ENCODE measurements around the gene BTN1A1.

The BTN1A1 gene

GRCh38 chr6:26475823-26476729, 24.0 kb upstream of the BTN1A1 start:
- in situ Hi-C loops (cut with MboI; ENCODE audit: low sequenced_read_pairs) = no loop called here

- in situ Hi-C loops (cut with MboI; ENCODE audit: low sequenced_read_pairs) = no loop called here
Observed at GRCh38 chr6:26476896-26477295, 23.2 kb upstream of the BTN1A1 start.

DNA sequence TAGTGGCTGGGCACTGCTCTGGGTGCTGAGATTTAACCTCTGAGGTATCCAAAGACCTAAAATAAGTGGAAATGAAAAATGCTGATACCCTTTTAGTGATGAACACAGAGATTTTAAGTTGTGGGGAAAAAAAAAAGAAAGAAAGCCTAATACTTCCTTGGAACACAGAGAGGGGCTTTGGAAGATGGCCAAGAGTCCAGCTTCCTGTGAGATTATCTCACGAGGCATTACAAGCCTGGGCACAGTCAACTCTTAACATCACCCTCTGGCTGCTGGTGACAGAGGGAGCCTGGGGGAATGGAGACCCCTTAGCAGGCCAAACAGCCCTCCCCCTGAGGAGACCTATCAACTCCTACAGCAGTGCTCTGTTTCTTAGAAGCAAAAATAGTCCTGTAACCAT, 22.7 kb upstream of the BTN1A1 start:
- in situ Hi-C loops (cut with MboI; ENCODE audit: low sequenced_read_pairs) = no loop called here

GRCh38 chr6:26478100-26478984, 21.8 kb upstream of the BTN1A1 start:
- in situ Hi-C loops (cut with MboI; ENCODE audit: low sequenced_read_pairs) = no loop called here

GRCh38 chr6:26478985-26479278, 21.2 kb upstream of the BTN1A1 start:
- in situ Hi-C loops (cut with MboI; ENCODE audit: low sequenced_read_pairs) = no loop called here

GRCh38 chr6:26482338-26482737, 17.8 kb upstream of the BTN1A1 start:
- in situ Hi-C loops (cut with MboI; ENCODE audit: low sequenced_read_pairs) = no loop called here

DNA sequence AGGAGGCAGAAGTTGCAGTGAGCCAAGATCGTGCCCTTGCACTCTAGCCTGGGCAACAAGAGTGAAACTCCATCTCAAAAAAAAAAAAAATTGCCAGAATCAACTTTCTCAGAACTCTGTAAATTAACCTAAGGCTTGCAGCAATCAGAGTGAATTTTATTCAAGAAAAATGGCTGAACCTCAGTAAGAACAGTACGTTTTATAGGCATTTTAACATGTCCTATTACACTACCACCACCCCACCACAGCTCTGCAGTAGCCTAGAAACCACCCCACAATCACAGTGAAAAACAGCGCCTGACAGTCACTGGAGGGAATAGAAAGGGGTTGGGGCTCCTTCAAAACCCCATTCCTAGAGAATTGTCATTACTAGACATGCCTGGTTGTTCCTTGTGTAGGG, 16.4 kb upstream of the BTN1A1 start:
- in situ Hi-C loops (cut with MboI; ENCODE audit: low sequenced_read_pairs) = no loop called here

GRCh38 chr6:26484161-26484560, 15.9 kb upstream of the BTN1A1 start:
- in situ Hi-C loops (cut with MboI; ENCODE audit: low sequenced_read_pairs) = no loop called here

DNA sequence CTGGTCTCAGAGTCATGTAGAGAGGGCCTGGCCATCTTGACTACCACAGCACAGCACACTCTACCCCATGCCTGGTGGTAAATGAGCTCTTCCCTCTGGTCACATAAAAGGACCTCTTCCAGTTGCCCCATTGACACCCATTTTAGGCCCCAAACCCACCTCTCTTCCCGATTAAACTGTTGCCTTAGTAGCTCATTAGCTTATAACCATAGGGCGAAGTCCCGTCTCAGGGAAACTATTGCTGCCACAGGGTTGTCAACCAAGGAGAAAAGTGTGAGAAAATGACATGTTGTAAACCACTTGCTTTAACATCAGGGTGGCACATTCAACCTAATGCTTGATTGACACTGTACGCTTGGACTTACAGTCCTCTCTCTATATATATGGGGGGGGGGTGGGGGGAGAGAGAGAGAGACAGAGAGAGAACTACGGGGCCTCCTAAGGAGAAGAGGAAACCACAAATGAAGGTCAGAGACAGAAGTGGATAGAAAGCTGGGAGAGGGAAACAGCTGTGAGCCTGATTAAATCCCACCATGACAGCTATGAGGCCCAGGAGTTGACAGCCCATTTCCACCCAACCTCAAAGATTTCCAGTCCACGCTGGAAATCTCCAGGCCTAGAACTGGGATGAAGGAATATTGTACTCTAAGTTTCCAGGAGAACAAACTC, 14.9 kb upstream of the BTN1A1 start:
- in situ Hi-C loops (cut with MboI; ENCODE audit: low sequenced_read_pairs) = no loop called here

DNA sequence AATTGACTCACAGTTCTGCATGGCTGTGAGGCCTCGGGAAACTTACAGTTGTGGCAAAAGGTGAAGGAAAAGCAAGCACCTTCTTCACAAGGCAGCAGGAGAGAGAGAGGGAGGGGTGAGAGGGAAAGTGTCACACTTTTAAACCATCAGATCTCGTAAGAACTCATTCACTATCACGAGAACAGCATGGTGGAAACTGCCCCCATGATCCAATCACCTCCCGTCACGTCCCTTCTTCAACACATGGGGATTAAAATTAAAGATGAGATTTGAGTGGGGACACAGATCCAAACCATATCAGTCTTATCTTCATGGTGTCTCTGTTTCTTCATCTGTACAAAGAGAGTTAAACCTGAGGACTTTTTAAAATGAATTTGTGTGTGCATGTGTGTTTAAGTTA, 13.7 kb upstream of the BTN1A1 start:
- in situ Hi-C loops (cut with MboI; ENCODE audit: low sequenced_read_pairs) = no loop called here

DNA sequence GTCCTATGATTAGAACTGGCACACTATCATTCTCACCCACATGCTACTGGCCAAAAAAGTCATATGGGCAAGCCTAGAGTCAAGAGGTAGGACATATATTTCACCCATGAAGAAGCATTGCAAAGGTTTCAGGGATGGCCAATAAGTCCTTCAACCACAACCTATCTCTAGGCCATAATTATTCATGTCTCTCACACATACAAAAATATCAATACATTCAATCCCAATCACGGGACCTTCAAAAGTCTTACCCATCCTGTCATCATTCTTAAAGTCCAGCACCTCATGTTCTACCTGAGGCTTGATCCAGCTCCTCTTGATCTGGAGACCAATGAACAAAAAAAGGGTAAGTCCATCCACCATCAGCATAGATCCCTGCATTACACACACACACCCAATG, 12.6 kb upstream of the BTN1A1 start:
- in situ Hi-C loops (cut with MboI; ENCODE audit: low sequenced_read_pairs) = no loop called here

DNA sequence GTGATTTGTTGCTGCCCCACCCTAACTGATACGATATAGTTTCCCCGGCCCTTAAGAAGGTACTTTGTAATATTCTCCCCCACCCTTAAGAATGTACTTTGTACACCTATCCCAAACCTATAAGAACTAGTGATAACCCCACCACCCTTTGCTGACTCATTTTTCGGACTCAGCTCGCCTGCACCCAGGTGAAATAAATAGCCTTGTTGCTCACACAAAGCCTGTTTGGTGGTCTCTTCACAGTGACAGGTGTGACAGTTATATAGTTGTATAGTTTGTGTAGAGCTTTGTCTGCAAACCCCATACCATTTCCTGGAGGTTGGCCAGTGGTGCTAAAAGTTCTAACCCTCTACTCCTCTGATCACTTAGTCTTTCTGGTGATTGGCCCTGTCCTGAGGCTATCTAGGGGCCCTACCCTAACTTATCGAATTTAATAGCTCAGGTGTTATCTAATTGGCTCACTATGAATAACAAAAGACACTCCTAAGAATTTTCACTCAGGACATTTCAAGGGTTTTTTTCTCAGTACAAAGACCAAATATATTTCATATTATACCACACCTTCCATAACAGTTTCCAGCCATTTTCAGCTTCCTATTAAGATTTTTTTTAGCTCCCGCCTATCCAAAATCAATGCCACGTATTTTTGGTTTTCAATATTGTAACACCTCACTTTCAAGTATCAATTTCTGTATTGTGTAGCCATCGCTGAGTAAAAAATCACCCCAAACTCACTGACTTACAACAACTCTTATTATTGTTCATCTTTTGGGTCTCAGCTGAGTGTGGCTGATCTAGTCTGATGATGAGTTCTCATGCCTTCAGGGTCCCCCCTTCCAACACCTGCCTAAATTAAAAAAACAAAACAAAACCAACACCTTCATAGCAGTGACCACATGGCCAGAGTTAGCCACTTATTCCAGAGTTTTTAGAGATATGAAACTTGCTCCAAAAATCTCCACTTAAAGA, 9.8 kb upstream of the BTN1A1 start:
- in situ Hi-C loops (cut with MboI; ENCODE audit: low sequenced_read_pairs) = no loop called here

DNA sequence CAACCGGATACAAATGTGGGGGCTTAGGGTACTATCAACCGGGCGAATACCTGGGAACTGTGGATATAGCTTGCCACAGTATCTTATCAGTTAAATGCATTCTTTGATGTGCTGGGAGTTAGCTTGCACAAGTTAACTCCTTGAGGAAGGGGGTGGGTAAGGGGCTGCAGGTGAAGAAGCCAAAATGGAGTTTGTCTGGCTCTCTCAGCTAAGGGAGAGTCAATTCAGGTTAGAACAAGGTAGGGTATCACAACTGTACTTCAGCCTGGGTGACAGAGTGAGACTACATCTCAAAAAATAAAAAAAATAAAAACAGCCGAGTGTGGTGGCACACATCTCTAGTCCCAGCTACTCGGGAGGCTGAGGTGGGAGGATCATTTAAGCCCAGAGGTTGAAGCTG, 8.5 kb upstream of the BTN1A1 start:
- in situ Hi-C loops (cut with MboI; ENCODE audit: low sequenced_read_pairs) = no loop called here

- in situ Hi-C loops (cut with MboI; ENCODE audit: low sequenced_read_pairs) = no loop called here
Observed at GRCh38 chr6:26493258-26493657, 6.8 kb upstream of the BTN1A1 start.

GRCh38 chr6:26494117-26494516, 6.0 kb upstream of the BTN1A1 start:
- in situ Hi-C loops (cut with MboI; ENCODE audit: low sequenced_read_pairs) = no loop called here

DNA sequence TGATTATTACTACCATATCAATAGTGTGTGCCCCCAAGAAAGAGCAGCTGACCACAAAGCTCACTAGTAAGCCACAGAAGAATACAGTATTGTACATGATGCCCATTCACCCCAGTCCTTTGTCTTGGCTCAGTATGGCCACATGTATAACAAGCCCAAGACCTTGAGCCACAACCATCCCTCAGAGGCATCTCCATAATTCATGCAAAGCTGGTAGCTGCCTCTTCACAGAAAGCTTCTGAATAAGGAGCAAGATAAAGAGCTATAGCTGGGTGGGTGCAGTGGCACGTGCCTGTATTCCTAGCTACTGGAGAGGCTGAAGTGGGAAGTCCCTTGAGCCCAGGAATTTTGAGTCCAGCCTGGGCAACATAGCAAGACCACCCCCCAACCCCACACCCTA, 4.8 kb upstream of the BTN1A1 start:
- in situ Hi-C loops (cut with MboI; ENCODE audit: low sequenced_read_pairs) = no loop called here

GRCh38 chr6:26497610-26498009, 2.5 kb upstream of the BTN1A1 start:
- in situ Hi-C loops (cut with MboI; ENCODE audit: low sequenced_read_pairs) = no loop called here

DNA sequence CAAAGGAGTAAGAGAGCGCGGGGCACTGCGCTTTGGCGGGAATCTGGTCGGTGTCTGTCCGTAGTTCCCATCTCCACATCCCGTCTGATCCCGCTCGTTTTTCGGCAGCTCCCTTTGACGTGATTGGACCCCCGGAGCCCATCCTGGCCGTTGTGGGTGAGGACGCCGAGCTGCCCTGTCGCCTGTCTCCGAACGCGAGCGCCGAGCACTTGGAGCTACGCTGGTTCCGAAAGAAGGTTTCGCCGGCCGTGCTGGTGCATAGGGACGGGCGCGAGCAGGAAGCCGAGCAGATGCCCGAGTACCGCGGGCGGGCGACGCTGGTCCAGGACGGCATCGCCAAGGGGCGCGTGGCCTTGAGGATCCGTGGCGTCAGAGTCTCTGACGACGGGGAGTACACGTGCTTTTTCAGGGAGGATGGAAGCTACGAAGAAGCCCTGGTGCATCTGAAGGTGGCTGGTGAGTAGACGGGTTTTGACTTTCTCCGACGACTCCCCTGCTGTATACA, 1.4 kb downstream of the BTN1A1 start:
- in situ Hi-C loops (cut with MboI; ENCODE audit: low sequenced_read_pairs) = no loop called here

- in situ Hi-C loops (cut with MboI; ENCODE audit: low sequenced_read_pairs) = no loop called here
Observed at GRCh38 chr6:26502165-26502564, 2.1 kb downstream of the BTN1A1 start.

DNA sequence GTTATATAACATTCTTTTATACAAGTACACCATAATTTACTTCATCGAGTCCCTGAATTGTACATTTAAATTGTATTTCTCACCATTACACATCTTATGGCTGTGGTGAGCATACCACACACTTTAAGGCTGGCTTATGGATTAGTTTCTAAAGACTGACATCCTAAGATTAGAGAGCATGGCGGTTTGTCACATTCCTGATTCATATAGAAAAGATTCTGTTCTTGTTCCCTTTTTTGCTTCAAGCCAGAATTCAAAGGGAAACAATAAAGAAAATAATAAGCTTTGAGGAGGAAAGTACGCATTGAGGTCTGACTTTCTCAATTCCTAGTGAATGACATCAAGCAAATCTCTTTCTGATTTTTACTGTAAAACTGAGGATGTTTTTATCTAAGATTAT, 2.5 kb downstream of the BTN1A1 start:
- in situ Hi-C loops (cut with MboI; ENCODE audit: low sequenced_read_pairs) = no loop called here

Data from HL-60/S4 treated with retinoic acid at 250 ng/mL for 4 days and 3 days (cell line).